CD4-positive, CD25-positive, alpha-beta regulatory T cell (primary cell): ENCODE results near the gene U2AF1. TPM values are rescaled to one million over a fixed set of nuclear protein-coding genes. Genes with fewer than 3 reads are reported as not detected.
A peak's percentile ranks its signal among the peaks of the same experiment; 100 is the strongest.
"Not testable (repeated sequence)": the region's sequence is repeated elsewhere in the genome, so short reads cannot be mapped to it uniquely, and the experiment has no call there.

Experiments
- ATAC-seq, 2 donors: fragments of 150-1000 bp; cut with Tn5 transposase; one replicate each; pipeline ENCODE4 v1.10.0; 2021; ENCODE audit warnings: low read depth in 2 of 2, moderate number of reproducible peaks in 2 of 2, moderate library complexity in 1 of 2
- DNase-seq, 3 donors: peaks; one replicate each; pipeline versions ENCODE4 v3.0.0 to v3.0.0-alpha.2; 2012 to 2022; ENCODE audit warnings: mixed read lengths in 1 of 3
- H3K27ac ChIP-seq: one replicate; pipeline ENCODE4 v1.7.0; 2013; ENCODE audit warnings: mild to moderate bottlenecking, low read length; ENCODE audit not compliant: insufficient read depth, poor library complexity, severe bottlenecking
- H3K27me3 ChIP-seq: one replicate; pipeline ENCODE4 v1.7.0; 2013; ENCODE audit warnings: low read length; ENCODE audit not compliant: control insufficient read depth, insufficient read depth
- H3K36me3 ChIP-seq: one replicate; pipeline ENCODE4 v1.7.0; 2013; ENCODE audit warnings: mild to moderate bottlenecking, low read length, moderate library complexity; ENCODE audit not compliant: control insufficient read depth, insufficient read depth
- H3K4me1 ChIP-seq: 2 replicates; pipeline ENCODE4 v1.7.0; 2013; ENCODE audit warnings: mild to moderate bottlenecking, low read length; ENCODE audit not compliant: insufficient read depth, control insufficient read depth, poor library complexity, severe bottlenecking
- H3K4me3 ChIP-seq: one replicate; pipeline ENCODE4 v1.7.0; 2013; ENCODE audit warnings: low read depth, mild to moderate bottlenecking, low read length, moderate library complexity
- H3K9me3 ChIP-seq, 2 experiments: 1 replicate in 1 of 2; 2 replicates in 1 of 2; pipeline ENCODE4 v1.7.0; 2013; ENCODE audit warnings: low read length in 2 of 2, mild to moderate bottlenecking in 1 of 2, moderate library complexity in 1 of 2; ENCODE audit not compliant: control insufficient read depth in 2 of 2
- H3K27ac Mint-ChIP-seq, 3 donors: one replicate each; pipeline ENCODE4 v1.8.0; 2020 to 2022; ENCODE audit warnings: mild to moderate bottlenecking in 3 of 3, mixed read lengths in 3 of 3, moderate library complexity in 2 of 3
- H3K27me3 Mint-ChIP-seq: one replicate; pipeline ENCODE4 v1.8.0; 2022; ENCODE audit warnings: mild to moderate bottlenecking, mixed read lengths
- H3K36me3 Mint-ChIP-seq: one replicate; pipeline ENCODE4 v1.8.0; 2020; ENCODE audit warnings: mixed read lengths
- H3K4me1 Mint-ChIP-seq, 4 donors: one replicate each; pipeline ENCODE4 v1.8.0; 2020 to 2022; ENCODE audit warnings: mixed read lengths in 4 of 4, mild to moderate bottlenecking in 1 of 4
- H3K4me3 Mint-ChIP-seq, 4 donors: one replicate each; pipeline ENCODE4 v1.8.0; 2020 to 2022; ENCODE audit warnings: mild to moderate bottlenecking in 4 of 4, mixed read lengths in 4 of 4, moderate library complexity in 3 of 4
- H3K9me3 Mint-ChIP-seq, 7 donors: one replicate each; pipeline ENCODE4 v1.8.0; 2020 to 2022; ENCODE audit warnings: mixed read lengths in 7 of 7, mild to moderate bottlenecking in 3 of 7, moderate library complexity in 2 of 7
- polyA plus RNA-seq, 4 donors: library from polyadenylated mRNA; unstranded; fragments of 300-500 nt; fragmentation: Illumina TruSeq; gene quantifications; one replicate each; pipeline ENCODE4 v1.2.3, GENCODE V29; 2021
- total RNA-seq: library from RNA; stranded (reverse); gene quantifications from one replicate; pipeline ENCODE4 v1.2.3, GENCODE V29; 2022

Gene U2AF1
- total and polyA plus RNA-seq, 5 donors from 2014 or later, result 45.8 to 106 (median 72.2) TPM

- H3K27me3 Mint-ChIP-seq, H3K27me3 ChIP-seq, H3K36me3 Mint-ChIP-seq, H3K4me1 Mint-ChIP-seq, H3K4me3 ChIP-seq, H3K9me3 ChIP-seq, H3K27ac Mint-ChIP-seq, ATAC-seq, H3K4me1 ChIP-seq, H3K36me3 ChIP-seq, H3K4me3 Mint-ChIP-seq, H3K27ac ChIP-seq, H3K9me3 Mint-ChIP-seq, DNase-seq: not testable (repeated sequence)
Observed at GRCh38 chr21:43101676-43102075, 5.7 kb downstream of the U2AF1 start.

GRCh38 chr21:43101000-43101399, 6.4 kb downstream of the U2AF1 start:
- not testable (repeated sequence) for H3K4me1 Mint-ChIP-seq

GRCh38 chr21:43091979-43092614, 15.3 kb downstream of the U2AF1 start:
- H3K27ac ChIP-seq, H3K36me3 ChIP-seq, H3K4me1 Mint-ChIP-seq, H3K27me3 ChIP-seq, H3K4me3 ChIP-seq, DNase-seq, H3K9me3 Mint-ChIP-seq, H3K27me3 Mint-ChIP-seq, H3K27ac Mint-ChIP-seq, H3K4me1 ChIP-seq, H3K4me3 Mint-ChIP-seq, H3K9me3 ChIP-seq, H3K36me3 Mint-ChIP-seq: not testable (repeated sequence)
- peak in 1 of 2 donors; percentile 31 for ATAC-seq

More at GRCh38 chr21:43101000-43101399, 6.4 kb downstream of the U2AF1 start:
- H3K4me3 Mint-ChIP-seq, H3K27ac Mint-ChIP-seq, H3K9me3 ChIP-seq, H3K4me1 ChIP-seq, H3K36me3 ChIP-seq, H3K9me3 Mint-ChIP-seq, H3K27me3 Mint-ChIP-seq, DNase-seq, H3K4me3 ChIP-seq, H3K27me3 ChIP-seq, H3K27ac ChIP-seq, ATAC-seq, H3K36me3 Mint-ChIP-seq: not testable (repeated sequence)

- not testable (repeated sequence) for H3K4me3 Mint-ChIP-seq, DNase-seq, H3K27ac Mint-ChIP-seq, H3K36me3 Mint-ChIP-seq, H3K27ac ChIP-seq, H3K27me3 Mint-ChIP-seq, H3K4me3 ChIP-seq, H3K9me3 Mint-ChIP-seq, ATAC-seq, H3K36me3 ChIP-seq, H3K27me3 ChIP-seq, H3K4me1 ChIP-seq, H3K4me1 Mint-ChIP-seq, H3K9me3 ChIP-seq
Observed at GRCh38 chr21:43090947-43091346, 16.4 kb downstream of the U2AF1 start.

- not testable (repeated sequence) for H3K4me3 ChIP-seq, H3K36me3 ChIP-seq, H3K9me3 Mint-ChIP-seq, H3K27me3 ChIP-seq, H3K27ac Mint-ChIP-seq, ATAC-seq, H3K4me1 Mint-ChIP-seq, DNase-seq, H3K4me3 Mint-ChIP-seq, H3K36me3 Mint-ChIP-seq, H3K4me1 ChIP-seq, H3K27ac ChIP-seq, H3K27me3 Mint-ChIP-seq, H3K9me3 ChIP-seq
Observed at GRCh38 chr21:43089463-43089862, 17.9 kb downstream of the U2AF1 start.

GRCh38 chr21:43082587-43083300, 24.6 kb downstream of the U2AF1 start:
- H3K27ac Mint-ChIP-seq, H3K4me3 Mint-ChIP-seq, H3K27me3 Mint-ChIP-seq: not testable (repeated sequence)

GRCh38 chr21:43076643-43077042, 30.7 kb downstream of the U2AF1 start:
- not testable (repeated sequence) for H3K27ac Mint-ChIP-seq, H3K9me3 Mint-ChIP-seq, DNase-seq, H3K4me3 Mint-ChIP-seq, H3K27me3 Mint-ChIP-seq, H3K9me3 ChIP-seq, H3K4me3 ChIP-seq, H3K4me1 Mint-ChIP-seq, H3K36me3 Mint-ChIP-seq, H3K36me3 ChIP-seq, H3K27me3 ChIP-seq, H3K27ac ChIP-seq, H3K4me1 ChIP-seq, ATAC-seq

More at GRCh38 chr21:43082587-43083300, 24.6 kb downstream of the U2AF1 start:
- H3K9me3 ChIP-seq, H3K9me3 Mint-ChIP-seq, H3K27me3 ChIP-seq, H3K4me1 ChIP-seq, H3K4me1 Mint-ChIP-seq, H3K36me3 ChIP-seq, ATAC-seq, H3K36me3 Mint-ChIP-seq, H3K4me3 ChIP-seq, DNase-seq, H3K27ac ChIP-seq: not testable (repeated sequence)

- ATAC-seq, H3K9me3 Mint-ChIP-seq, H3K4me1 ChIP-seq, H3K27ac Mint-ChIP-seq, H3K4me1 Mint-ChIP-seq, H3K27me3 ChIP-seq, H3K27me3 Mint-ChIP-seq, H3K4me3 Mint-ChIP-seq, H3K36me3 ChIP-seq, H3K27ac ChIP-seq, DNase-seq, H3K9me3 ChIP-seq, H3K36me3 Mint-ChIP-seq, H3K4me3 ChIP-seq: not testable (repeated sequence)
Observed at GRCh38 chr21:43076023-43076637, 31.2 kb downstream of the U2AF1 start.
